Ovary (tissue), 9 donors: ENCODE data around the gene EBF3. TPM values are rescaled to one million over a fixed set of nuclear protein-coding genes. Genes with fewer than 3 reads are reported as not detected.

Experiments
- DNase-seq, 5 donors: peaks; one replicate each; pipeline ENCODE4 v3.0.0-alpha.2; 2019 to 2020
- H3K27ac ChIP-seq, 2 donors: fragments of 200-600 bp; one replicate each; pipeline versions ENCODE4 v1.5.1 to v1.8.0; 2019 to 2022
- H3K27me3 ChIP-seq: fragments of 200-600 bp; one replicate; pipeline ENCODE4 v1.8.0; 2022
- H3K36me3 ChIP-seq: fragments of 200-600 bp; sonication (generic); one replicate; pipeline ENCODE4 v1.5.1; 2019
- H3K4me1 ChIP-seq: one replicate; pipeline ENCODE4 v1.8.1; 2013; ENCODE audit warnings: mild to moderate bottlenecking, moderate library complexity; ENCODE audit not compliant: insufficient read depth
- H3K4me3 ChIP-seq: fragments of 200-600 bp; sonication (generic); one replicate; pipeline ENCODE4 v1.5.1; 2017
- H3K9me3 ChIP-seq, 2 donors: fragments of 200-600 bp in 1 of 2; sonication (generic) in 1 of 2; one replicate each; pipeline versions ENCODE4 v1.5.1 to v1.8.1; 2013 to 2019; ENCODE audit warnings: mild to moderate bottlenecking in 1 of 2, moderate library complexity in 1 of 2
- CTCF ChIP-seq, 3 donors: fragments of 450-650 bp in 2 of 3; fragments of 200-600 bp in 1 of 3; IDR thresholded peaks; one replicate each; pipeline versions ENCODE4 v1.5.1 to v1.8.0; 2016 to 2022; ENCODE audit warnings: antibody characterized with exemption in 3 of 3, mild to moderate bottlenecking in 1 of 3
- EP300 ChIP-seq: sonication (generic); formaldehyde crosslinking; IDR thresholded peaks from one replicate; pipeline ENCODE4 v1.6.1; 2017; ENCODE audit warnings: antibody characterized with exemption
- POLR2A ChIP-seq: fragments of 450-650 bp; IDR thresholded peaks from one replicate; pipeline ENCODE4 v1.6.1; 2017; ENCODE audit warnings: antibody characterized with exemption, mild to moderate bottlenecking, moderate library complexity
- WGBS, 3 donors: extraction: QIAGEN DNeasy Blood & Tissue Kit in 1 of 3; methylation state at CpG; one replicate each; pipeline versions ENCODE4 v1.1.5 to v1.1.7; 2013 to 2017; 5-methylcytosine and 5-hydroxymethylcytosine counted together
- intact Hi-C, 4 donors: fragments of 100-400 bp; cut with DNase I; formaldehyde crosslinking; loops; one replicate each; pipeline versions ENCODE4 v1.11.0 to v1.15.1; 2022 to 2023
- polyA plus RNA-seq, 2 donors: library from polyadenylated mRNA; stranded (reverse); fragments of 200-250 nt in 1 of 2; fragments of 350-450 nt in 1 of 2; fragmentation: Illumina TruSeq in 1 of 2; extraction: RNeasy Lipid Tissue Mini Kit (QIAGEN cat#74804) in 1 of 2; gene quantifications; one replicate each; pipeline ENCODE4 v1.2.3, GENCODE V29; 2013 to 2014
- total RNA-seq, 7 donors: library from RNA; depleted of rRNA in 2 of 7; stranded (reverse); fragments of >200 nt in 2 of 7; fragmentation: NEBNext Ultra II Directional in 3 of 7; extraction: Animal tissue kit (Norgen Biotek cat#: 25700) in 3 of 7; gene quantifications; one replicate each; pipeline versions ENCODE4 v1.1.0 to v1.2.4, GENCODE V29; 2016 to 2023
- donor health status: DM: no; HTN: no; CAD: no; lungs with moderate emphysema.
- donor health status: DM: no; HTN: no; CAD: no.
- donor health status: Bipolar disorder and iron deficiency.
- donor health status: DM: yes; HTN: yes; CAD: no.
- donor health status: DM: no; HTN: no; CAD: no.
- donor health status: DM: yes; HTN: yes; CAD: no.

The EBF3 gene
- total and polyA plus RNA-seq, 9 donors = 0.15 to 3.6 (median 0.79) TPM

GRCh38 chr10:129978980-129979379 lies 14.9 kb upstream of the EBF3 start:
- H3K4me3 ChIP-seq = no peak overlapping the region
- no peaks in the 10 kb centered on the region for H3K27me3 ChIP-seq
- intact Hi-C loops = loop anchor here in 1 of 4 donors (10.0 kb wide), 1 partner anchor 944 kb away; no protein-coding TSS in a partner anchor
- no peak for TF ChIP-seq EP300
- no peak for TF ChIP-seq CTCF (IDR thresholded peaks at IDR 0.05)
- no peak for TF ChIP-seq POLR2A
- DNase-seq = no peak
- 81 to 93% (median 85%) methylated on average over 6 of the region's 6 CpGs for WGBS, 3 donors
- H3K36me3 ChIP-seq = no peaks in the 10 kb centered on the region
- no peak overlapping the region for H3K27ac ChIP-seq
- no peaks in the 10 kb centered on the region for H3K4me1 ChIP-seq
- H3K9me3 ChIP-seq = peaks cover 0 to 4% of the 10 kb centered on the region in 2 donors

DNA sequence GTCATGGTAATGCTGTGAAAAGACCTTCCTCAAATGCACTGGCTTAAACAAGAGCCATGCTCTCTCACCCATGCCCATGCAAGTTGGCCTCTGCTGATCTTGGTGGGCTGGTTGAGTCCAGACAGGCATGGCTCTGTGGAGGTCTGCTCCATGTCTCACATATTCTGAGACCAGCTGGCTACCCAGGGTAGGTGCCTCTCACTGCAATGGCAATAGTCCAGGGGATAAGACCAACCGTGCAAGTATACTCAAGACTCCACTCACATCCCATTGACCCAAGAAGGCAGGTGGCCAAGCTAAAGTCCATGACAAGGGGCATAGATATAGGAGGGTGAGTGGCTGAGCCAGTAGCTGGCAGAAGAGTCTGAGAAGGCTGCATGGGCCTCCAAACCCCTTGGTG lies 14.2 kb upstream of the EBF3 start:
- intact Hi-C loops = loop anchor here in 1 of 4 donors (10.0 kb wide), 1 partner anchor 944 kb away; no protein-coding TSS in a partner anchor
- H3K4me3 ChIP-seq = no peak overlapping the region
- no peak overlapping the region for H3K27ac ChIP-seq
- H3K9me3 ChIP-seq = no peaks in the 10 kb centered on the region
- TF ChIP-seq EP300 (no peak), CTCF (IDR thresholded peaks at IDR 0.05) (no peak), POLR2A (no peak)
- H3K36me3 ChIP-seq = no peaks in the 10 kb centered on the region
- DNase-seq = no peak
- no peaks in the 10 kb centered on the region for H3K4me1 ChIP-seq
- 75 to 85% (median 84%) methylated on average over 1 of the region's 1 CpG for WGBS, 3 donors
- H3K27me3 ChIP-seq = no peaks in the 10 kb centered on the region

DNA sequence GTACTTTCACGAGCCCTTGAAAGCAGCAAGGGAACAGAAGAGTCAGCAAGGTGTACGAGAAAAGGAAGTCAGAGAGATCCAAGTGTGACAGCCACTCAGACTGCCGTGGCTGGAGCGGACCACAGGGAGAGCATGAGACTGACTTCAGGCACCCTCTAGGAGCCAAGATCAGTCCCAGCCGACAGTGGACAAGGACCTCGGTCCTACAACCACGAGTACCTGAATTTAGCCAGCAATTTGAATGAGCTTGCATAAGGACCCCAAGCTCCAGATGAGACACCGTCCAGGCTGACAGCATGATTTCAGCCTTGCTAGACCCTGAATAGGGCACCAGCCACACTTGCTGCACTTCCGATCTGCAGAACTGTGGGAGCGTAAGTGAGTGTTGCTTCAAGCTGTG lies 13.7 kb upstream of the EBF3 start:
- H3K4me1 ChIP-seq = no peaks in the 10 kb centered on the region
- peaks cover 1% of the 10 kb centered on the region for H3K27me3 ChIP-seq
- H3K4me3 ChIP-seq = no peak overlapping the region
- 81 to 93% (median 87%) methylated on average over 10 of the region's 10 CpGs for WGBS, 3 donors
- no peaks in the 10 kb centered on the region for H3K36me3 ChIP-seq
- no peak overlapping the region for H3K27ac ChIP-seq
- intact Hi-C loops = loop anchor here in 1 of 4 donors (10.0 kb wide), 1 partner anchor 943 kb away; no protein-coding TSS in a partner anchor
- no peak for TF ChIP-seq POLR2A
- TF ChIP-seq EP300 = no peak
- no peak for TF ChIP-seq CTCF (IDR thresholded peaks at IDR 0.05)
- no peaks in the 10 kb centered on the region for H3K9me3 ChIP-seq
- no peak for DNase-seq

DNA sequence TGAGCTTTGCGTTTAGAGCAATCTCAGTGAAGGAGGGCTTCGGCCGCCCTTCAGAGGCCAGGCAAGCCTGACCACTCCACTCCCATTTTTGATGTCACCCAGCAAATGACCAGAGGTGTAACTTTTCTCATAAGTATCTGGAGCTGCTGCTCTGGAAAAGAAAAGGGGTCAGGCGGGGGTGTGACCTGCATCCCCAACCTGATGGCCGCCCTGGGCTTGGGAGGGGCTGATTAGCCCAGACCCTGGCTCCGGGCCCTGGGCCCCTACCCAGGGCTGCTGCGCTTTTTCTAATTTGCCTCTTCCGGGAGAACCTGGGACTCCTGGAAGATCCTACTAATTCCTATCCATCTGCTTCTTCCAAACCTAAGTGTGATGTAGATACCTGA lies 9.6 kb upstream of the EBF3 start:
- 70 to 77% (median 76%) methylated on average over 8 of the region's 8 CpGs for WGBS, 3 donors
- H3K36me3 ChIP-seq = no peaks in the 10 kb centered on the region
- peaks cover 3% of the 10 kb centered on the region for H3K4me1 ChIP-seq
- no peak for DNase-seq
- no peak overlapping the region for H3K27ac ChIP-seq
- peaks cover 11% of the 10 kb centered on the region for H3K27me3 ChIP-seq
- TF ChIP-seq EP300 = no peak
- TF ChIP-seq CTCF (IDR thresholded peaks at IDR 0.05) = no peak
- TF ChIP-seq POLR2A = no peak
- H3K4me3 ChIP-seq = no peak overlapping the region
- no peaks in the 10 kb centered on the region for H3K9me3 ChIP-seq
- intact Hi-C loops = loop anchor here in 1 of 4 donors (10.0 kb wide), 1 partner anchor 939 kb away; no protein-coding TSS in a partner anchor
